Measurements from ENCODE around the gene VASH1.

Gene VASH1

GRCh38 chr14:76753541-76754198, 7.6 kb upstream of the VASH1 start:
- H3K9me3 ChIP-seq (ENCODE audit: insufficient read depth, low read depth, low read length): no peaks in the 10 kb centered on the region

GRCh38 chr14:76754586-76754985, 6.7 kb upstream of the VASH1 start:
- Histone ChIP-seq H3K36me3 (ENCODE audit: insufficient read depth, low read depth, low read length) (no peaks in the 10 kb centered on the region), H3K9me3 (ENCODE audit: insufficient read depth, low read depth, low read length) (no peaks in the 10 kb centered on the region), H3K27me3 (ENCODE audit: insufficient read depth, low read length) (peaks cover 21% of the 10 kb centered on the region), H3K27ac (ENCODE audit: low read length) (no peak overlapping the region), H3K9ac (ENCODE audit: low read depth, low read length) (no peak overlapping the region), H3K4me1 (ENCODE audit: insufficient read depth, low read length) (no peaks in the 10 kb centered on the region), H3K4me3 (ENCODE audit: low read length) (no peak overlapping the region)

More at GRCh38 chr14:76753541-76754198, 7.6 kb upstream of the VASH1 start:
- no peak overlapping the region for H3K27ac ChIP-seq (ENCODE audit: low read length)
- peaks cover 12% of the 10 kb centered on the region; the same call in 1 of the 2 replicates for H3K27me3 ChIP-seq (ENCODE audit: insufficient read depth, low read length)
- H3K4me1 ChIP-seq (ENCODE audit: insufficient read depth, low read length): no peaks in the 10 kb centered on the region
- no peak overlapping the region for H3K9ac ChIP-seq (ENCODE audit: low read depth, low read length)
- H3K4me3 ChIP-seq (ENCODE audit: low read length): no peak overlapping the region
- H3K36me3 ChIP-seq (ENCODE audit: insufficient read depth, low read depth, low read length): no peaks in the 10 kb centered on the region

GRCh38 chr14:76755610-76756370, 5.5 kb upstream of the VASH1 start:
- no peaks in the 10 kb centered on the region for H3K9me3 ChIP-seq (ENCODE audit: insufficient read depth, low read depth, low read length)

GRCh38 chr14:76756371-76756750, 4.9 kb upstream of the VASH1 start:
- no peaks in the 10 kb centered on the region for H3K4me1 ChIP-seq (ENCODE audit: insufficient read depth, low read length)
- no peak overlapping the region for H3K9ac ChIP-seq (ENCODE audit: low read depth, low read length)
- H3K36me3 ChIP-seq (ENCODE audit: insufficient read depth, low read depth, low read length): no peaks in the 10 kb centered on the region
- H3K27me3 ChIP-seq (ENCODE audit: insufficient read depth, low read length): peaks cover 38% of the 10 kb centered on the region
- H3K9me3 ChIP-seq (ENCODE audit: insufficient read depth, low read depth, low read length): no peaks in the 10 kb centered on the region
- H3K27ac ChIP-seq (ENCODE audit: low read length): no peak overlapping the region
- no peak overlapping the region for H3K4me3 ChIP-seq (ENCODE audit: low read length)

More at GRCh38 chr14:76755610-76756370, 5.5 kb upstream of the VASH1 start:
- Histone ChIP-seq H3K36me3 (ENCODE audit: insufficient read depth, low read depth, low read length) (no peaks in the 10 kb centered on the region), H3K4me3 (ENCODE audit: low read length) (no peak overlapping the region), H3K4me1 (ENCODE audit: insufficient read depth, low read length) (no peaks in the 10 kb centered on the region), H3K9ac (ENCODE audit: low read depth, low read length) (no peak overlapping the region), H3K27me3 (ENCODE audit: insufficient read depth, low read length) (peaks cover 33% of the 10 kb centered on the region), H3K27ac (ENCODE audit: low read length) (no peak overlapping the region)

DNA sequence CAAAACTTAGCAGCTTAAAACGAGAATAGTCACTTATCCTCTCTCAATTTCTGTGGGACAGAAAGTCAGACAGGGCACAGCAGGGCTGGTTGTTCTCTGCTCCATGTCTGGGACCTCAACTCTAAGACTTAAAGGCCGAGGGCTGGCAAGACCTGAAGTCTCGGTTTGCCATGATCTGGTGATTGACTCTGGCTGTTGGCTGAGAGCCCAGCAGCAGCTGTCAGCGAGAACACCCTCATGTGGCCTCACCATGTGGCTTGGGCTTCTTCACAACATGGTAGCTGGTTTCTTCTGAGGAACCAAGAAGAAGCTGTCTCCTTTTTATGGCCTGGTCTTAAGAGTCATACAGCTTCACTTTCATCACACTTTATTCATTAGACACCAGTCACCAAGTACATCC, 1.7 kb upstream of the VASH1 start:
- no peaks in the 10 kb centered on the region for H3K36me3 ChIP-seq (ENCODE audit: insufficient read depth, low read depth, low read length)
- H3K27me3 ChIP-seq (ENCODE audit: insufficient read depth, low read length): peaks cover 71% of the 10 kb centered on the region
- H3K9me3 ChIP-seq (ENCODE audit: insufficient read depth, low read depth, low read length): no peaks in the 10 kb centered on the region
- no peak overlapping the region for H3K4me3 ChIP-seq (ENCODE audit: low read length)
- no peak overlapping the region for H3K27ac ChIP-seq (ENCODE audit: low read length)
- H3K4me1 ChIP-seq (ENCODE audit: insufficient read depth, low read length): no peaks in the 10 kb centered on the region
- no peak overlapping the region for H3K9ac ChIP-seq (ENCODE audit: low read depth, low read length)

DNA sequence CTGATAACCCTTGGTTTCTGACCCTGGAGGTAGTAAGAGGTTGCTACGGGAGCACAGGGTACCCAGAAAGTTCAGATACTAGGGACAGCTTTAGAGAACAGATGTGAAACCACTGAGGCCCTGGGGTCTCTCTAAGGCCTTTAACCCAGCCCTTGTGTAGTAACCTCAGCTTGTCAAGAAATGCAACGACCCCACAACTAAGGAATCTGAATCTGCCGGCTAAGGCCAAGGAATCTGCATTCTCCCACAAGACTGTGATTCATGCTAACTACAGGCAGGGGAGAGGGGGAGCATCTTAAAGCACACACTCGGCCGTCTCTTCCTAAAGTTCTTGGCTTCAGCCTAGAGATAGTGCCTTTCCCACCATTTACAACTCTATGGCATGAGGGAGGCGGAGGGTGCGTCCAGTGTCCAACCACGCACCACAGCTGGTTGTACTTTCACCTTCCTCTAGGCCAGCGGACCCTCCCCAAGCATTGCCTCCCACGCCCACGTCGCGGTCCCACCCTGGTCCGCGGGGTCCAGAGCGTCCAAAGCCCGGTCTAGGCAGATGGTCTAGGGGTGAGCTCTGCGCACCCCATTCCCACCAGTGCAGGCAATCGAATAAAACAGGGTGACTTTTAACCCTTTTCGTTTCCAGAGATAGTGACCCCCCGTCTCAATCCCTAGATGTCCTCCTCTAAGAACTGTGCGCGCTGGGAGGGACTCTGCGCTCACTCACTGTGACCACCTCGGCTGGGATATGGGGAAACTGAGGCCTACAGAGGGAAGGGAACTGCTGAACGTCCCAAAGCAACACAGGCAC, 735 bp upstream of the VASH1 start:
- H3K9ac ChIP-seq (ENCODE audit: low read depth, low read length): peak overlapping the region; percentile 31; the same call in 1 of the 2 replicates
- H3K27ac ChIP-seq (ENCODE audit: low read length): no peak overlapping the region
- H3K27me3 ChIP-seq (ENCODE audit: insufficient read depth, low read length): peaks cover 80% of the 10 kb centered on the region
- H3K36me3 ChIP-seq (ENCODE audit: insufficient read depth, low read depth, low read length): no peaks in the 10 kb centered on the region
- H3K9me3 ChIP-seq (ENCODE audit: insufficient read depth, low read depth, low read length): no peaks in the 10 kb centered on the region
- no peaks in the 10 kb centered on the region for H3K4me1 ChIP-seq (ENCODE audit: insufficient read depth, low read length)
- peak overlapping the region; percentile 73 for H3K4me3 ChIP-seq (ENCODE audit: low read length)

DNA sequence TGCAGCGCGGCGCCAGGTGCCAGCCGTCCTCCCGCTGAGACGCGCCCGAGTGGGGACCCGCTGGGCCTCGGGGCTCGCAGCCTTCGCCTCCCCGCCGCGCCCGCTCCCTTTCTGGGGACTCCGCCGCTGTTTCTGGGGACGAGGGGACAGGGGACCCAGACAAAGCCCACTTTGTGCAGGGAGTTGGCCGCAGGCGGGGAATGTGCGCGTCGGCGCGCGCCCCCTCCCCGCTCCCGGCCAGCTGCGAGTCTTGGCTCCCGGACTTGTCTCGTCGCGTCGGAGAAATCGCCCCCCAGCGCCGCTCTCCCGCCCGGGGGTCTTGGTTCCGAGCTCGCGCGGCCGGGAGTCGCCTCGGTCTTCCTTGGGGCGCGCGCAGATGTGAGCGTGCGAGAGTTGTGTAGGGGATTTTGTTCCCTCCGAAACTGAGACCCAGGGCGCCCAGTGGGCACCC, 717 bp downstream of the VASH1 start:
- H3K27me3 ChIP-seq (ENCODE audit: insufficient read depth, low read length): peaks cover 78% of the 10 kb centered on the region
- H3K9ac ChIP-seq (ENCODE audit: low read depth, low read length): peak overlapping the region; percentile 53; the same call in 1 of the 2 replicates
- no peak overlapping the region for H3K27ac ChIP-seq (ENCODE audit: low read length)
- H3K4me3 ChIP-seq (ENCODE audit: low read length): peak overlapping the region; percentile 73
- no peaks in the 10 kb centered on the region for H3K9me3 ChIP-seq (ENCODE audit: insufficient read depth, low read depth, low read length)
- H3K4me1 ChIP-seq (ENCODE audit: insufficient read depth, low read length): no peaks in the 10 kb centered on the region
- no peaks in the 10 kb centered on the region for H3K36me3 ChIP-seq (ENCODE audit: insufficient read depth, low read depth, low read length)

DNA sequence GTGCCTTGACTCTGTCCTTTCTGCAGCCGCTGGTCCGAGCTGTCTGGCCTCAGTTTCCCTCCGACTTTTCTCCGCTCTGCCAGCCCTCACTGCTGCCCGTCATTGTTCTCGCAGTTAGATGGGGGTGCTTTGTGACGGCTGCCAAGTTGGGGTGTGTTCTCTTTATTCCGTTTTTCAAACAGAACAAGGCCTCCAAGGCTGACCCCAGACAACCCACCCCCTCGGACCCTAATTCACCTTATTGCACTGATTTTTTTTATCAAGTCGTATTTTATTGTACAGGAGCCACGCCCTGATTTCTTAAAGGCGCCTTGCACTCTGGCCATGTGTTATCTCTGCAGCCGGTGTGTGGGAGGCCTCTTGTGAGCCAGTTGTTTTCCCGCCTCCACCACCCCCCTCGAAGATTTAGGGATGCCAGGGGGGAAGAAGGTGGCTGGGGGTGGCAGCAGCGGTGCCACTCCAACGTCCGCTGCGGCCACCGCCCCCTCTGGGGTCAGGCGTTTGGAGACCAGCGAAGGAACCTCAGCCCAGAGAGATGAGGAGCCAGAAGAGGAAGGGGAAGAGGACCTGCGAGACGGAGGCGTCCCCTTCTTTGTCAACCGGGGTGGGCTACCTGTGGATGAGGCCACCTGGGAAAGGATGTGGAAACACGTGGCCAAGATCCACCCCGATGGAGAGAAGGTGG, 1.3 kb downstream of the VASH1 start:
- H3K9me3 ChIP-seq (ENCODE audit: insufficient read depth, low read depth, low read length): no peaks in the 10 kb centered on the region
- H3K4me3 ChIP-seq (ENCODE audit: low read length): peak overlapping the region; percentile 73
- H3K9ac ChIP-seq (ENCODE audit: low read depth, low read length): peak overlapping the region; percentile 53; the same call in 1 of the 2 replicates
- peaks cover 78% of the 10 kb centered on the region for H3K27me3 ChIP-seq (ENCODE audit: insufficient read depth, low read length)
- no peak overlapping the region for H3K27ac ChIP-seq (ENCODE audit: low read length)
- H3K4me1 ChIP-seq (ENCODE audit: insufficient read depth, low read length): peaks cover 3% of the 10 kb centered on the region
- no peaks in the 10 kb centered on the region for H3K36me3 ChIP-seq (ENCODE audit: insufficient read depth, low read depth, low read length)

- Histone ChIP-seq H3K9me3 (ENCODE audit: insufficient read depth, low read depth, low read length) (no peaks in the 10 kb centered on the region), H3K4me3 (ENCODE audit: low read length) (peak overlapping the region; percentile 73; the same call in 1 of the 2 replicates), H3K9ac (ENCODE audit: low read depth, low read length) (no peak overlapping the region), H3K4me1 (ENCODE audit: insufficient read depth, low read length) (peaks cover 10% of the 10 kb centered on the region), H3K36me3 (ENCODE audit: insufficient read depth, low read depth, low read length) (no peaks in the 10 kb centered on the region), H3K27ac (ENCODE audit: low read length) (no peak overlapping the region), H3K27me3 (ENCODE audit: insufficient read depth, low read length) (peaks cover 73% of the 10 kb centered on the region)
Observed at GRCh38 chr14:76763096-76764041, 2.1 kb downstream of the VASH1 start.

- Histone ChIP-seq H3K9ac (ENCODE audit: low read depth, low read length) (no peak overlapping the region), H3K9me3 (ENCODE audit: insufficient read depth, low read depth, low read length) (no peaks in the 10 kb centered on the region), H3K27me3 (ENCODE audit: insufficient read depth, low read length) (peaks cover 55% of the 10 kb centered on the region), H3K4me3 (ENCODE audit: low read length) (no peak overlapping the region), H3K4me1 (ENCODE audit: insufficient read depth, low read length) (peaks cover 12% of the 10 kb centered on the region), H3K36me3 (ENCODE audit: insufficient read depth, low read depth, low read length) (no peaks in the 10 kb centered on the region), H3K27ac (ENCODE audit: low read length) (no peak overlapping the region)
Observed at GRCh38 chr14:76765461-76765931, 4.2 kb downstream of the VASH1 start.
